Measurements from ENCODE around the gene POLN.

DNA sequence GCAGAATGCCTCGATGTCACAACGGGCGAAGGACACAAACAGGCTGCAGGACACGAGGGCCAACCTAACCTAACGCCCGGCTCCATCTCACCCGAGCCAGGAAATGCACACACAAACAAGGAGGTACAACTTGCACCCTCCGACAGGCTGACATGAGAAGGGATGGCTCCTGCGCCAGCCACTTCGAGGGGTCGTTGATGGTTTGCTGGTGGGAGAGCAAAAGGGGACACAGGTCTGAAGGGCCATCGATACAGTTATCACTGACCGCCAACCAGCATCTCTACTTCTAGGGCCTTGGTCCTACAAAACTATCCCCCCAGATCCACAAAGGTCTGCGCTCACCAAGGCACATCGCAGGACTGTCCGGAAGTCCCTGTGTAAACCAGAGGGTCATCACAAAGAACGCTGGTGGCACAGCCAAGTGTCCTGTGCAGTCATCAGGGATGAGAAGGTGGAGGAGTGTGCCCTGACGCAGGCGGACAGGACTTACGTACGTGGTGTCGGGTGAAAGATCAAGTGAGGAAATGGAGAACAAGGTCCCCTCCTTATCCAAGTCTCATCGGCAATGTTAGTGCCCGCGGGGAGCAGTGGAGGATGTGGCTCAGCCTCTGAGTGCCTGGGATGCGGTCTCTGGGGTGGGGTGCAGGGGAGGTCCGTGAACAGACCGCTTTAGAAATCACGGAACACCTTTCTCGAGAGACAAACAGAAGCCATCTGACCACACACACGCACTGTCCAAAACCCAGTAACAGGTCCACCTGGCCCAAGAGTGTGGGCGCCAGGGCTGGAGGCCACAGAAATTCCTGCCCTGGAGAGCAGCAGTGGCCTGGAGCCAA, 13.0 kb upstream of the POLN start:
- no peak for TF ChIP-seq POLR2A (IDR thresholded peaks at IDR 0.05)
- no peak for TF ChIP-seq POLR2AphosphoS5 (IDR thresholded peaks at IDR 0.05)
- TF ChIP-seq, protein P1, sequence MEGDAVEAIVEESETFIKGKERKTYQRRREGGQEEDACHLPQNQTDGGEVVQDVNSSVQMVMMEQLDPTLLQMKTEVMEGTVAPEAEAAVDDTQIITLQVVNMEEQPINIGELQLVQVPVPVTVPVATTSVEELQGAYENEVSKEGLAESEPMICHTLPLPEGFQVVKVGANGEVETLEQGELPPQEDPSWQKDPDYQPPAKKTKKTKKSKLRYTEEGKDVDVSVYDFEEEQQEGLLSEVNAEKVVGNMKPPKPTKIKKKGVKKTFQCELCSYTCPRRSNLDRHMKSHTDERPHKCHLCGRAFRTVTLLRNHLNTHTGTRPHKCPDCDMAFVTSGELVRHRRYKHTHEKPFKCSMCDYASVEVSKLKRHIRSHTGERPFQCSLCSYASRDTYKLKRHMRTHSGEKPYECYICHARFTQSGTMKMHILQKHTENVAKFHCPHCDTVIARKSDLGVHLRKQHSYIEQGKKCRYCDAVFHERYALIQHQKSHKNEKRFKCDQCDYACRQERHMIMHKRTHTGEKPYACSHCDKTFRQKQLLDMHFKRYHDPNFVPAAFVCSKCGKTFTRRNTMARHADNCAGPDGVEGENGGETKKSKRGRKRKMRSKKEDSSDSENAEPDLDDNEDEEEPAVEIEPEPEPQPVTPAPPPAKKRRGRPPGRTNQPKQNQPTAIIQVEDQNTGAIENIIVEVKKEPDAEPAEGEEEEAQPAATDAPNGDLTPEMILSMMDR (IDR thresholded peaks at IDR 0.05) = no peak
- no peak for TF ChIP-seq EP300 (IDR thresholded peaks at IDR 0.05)
